ENCODE results near the gene SORBS2. TPM values are rescaled to one million over a fixed set of nuclear protein-coding genes. Genes with fewer than 3 reads are reported as not detected.

Gene SORBS2
- total and polyA plus RNA-seq, 2 donors (not counting 3 experiments of a cell fraction or from before 2014, with no cell fraction given) = 69.8 to 82.5 TPM

DNA sequence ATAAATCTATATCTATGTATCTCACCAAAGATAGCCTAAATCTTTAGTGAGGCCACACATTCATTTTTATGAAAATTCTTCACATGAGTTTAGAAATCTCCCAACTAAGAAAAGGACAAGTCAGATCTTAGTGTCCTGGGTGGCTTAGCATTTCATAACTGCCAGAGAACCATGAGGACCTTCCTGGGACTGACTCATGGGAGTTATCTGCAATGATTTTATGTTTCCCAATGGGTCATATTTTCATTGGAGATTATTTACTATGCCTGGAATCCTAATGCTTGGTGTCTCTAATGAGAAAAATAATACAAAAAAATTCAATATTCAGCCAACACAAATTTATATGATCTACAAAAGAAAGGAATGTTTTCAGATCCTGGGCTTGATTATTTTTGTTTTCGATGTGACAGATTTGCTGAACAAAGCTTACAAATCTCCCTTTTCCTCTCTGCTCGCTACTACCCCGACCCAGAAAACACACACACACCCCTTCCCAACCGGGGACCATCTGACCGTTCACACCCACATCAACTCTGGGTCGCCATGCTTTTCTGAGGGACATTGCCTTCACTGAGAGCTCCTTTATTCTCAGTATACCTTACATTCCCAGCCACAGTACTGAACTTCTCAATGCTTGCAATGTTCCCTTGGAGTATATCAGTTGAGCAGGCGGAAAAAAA is 40.1 kb downstream of the SORBS2 start:
- Histone ChIP-seq H3K9me1 (replicated peaks; ENCODE audit: control insufficient read depth, extremely low read depth, insufficient read depth, low read length) (no peaks in the 10 kb centered on the region), H3K79me2 (ENCODE audit: control insufficient read depth, insufficient read depth, low read length) (peaks cover 30% of the 10 kb centered on the region), H4K20me1 (replicated peaks; ENCODE audit: control insufficient read depth, extremely low read depth, insufficient read depth, low read length) (no peaks in the 10 kb centered on the region), H3K27me3 (ENCODE audit: control insufficient read depth in 2 of 2, insufficient read depth in 2 of 2, low read length in 2 of 2) (no peaks in the 10 kb centered on the region), H2AFZ (ENCODE audit: low read depth, low read length) (peak overlapping the region; percentile 69), H3K36me3 (ENCODE audit: control insufficient read depth in 2 of 2, extremely low read depth in 1 of 2, insufficient read depth in 2 of 2, low read length in 2 of 2) (no peaks in the 10 kb centered on the region), H3K9me3 (replicated peaks; ENCODE audit: control insufficient read depth, insufficient read depth, low read length) (no peaks in the 10 kb centered on the region), H3K4me3 (replicated peaks in 1 of 3; ENCODE audit: insufficient read depth in 1 of 3, low read depth in 1 of 3, low read length in 3 of 3) (peak overlapping the region in 1 of 3 experiments; percentile 88), H3K27ac (ENCODE audit: insufficient read depth, low read depth, low read length) (peak overlapping the region; percentile 91), H3K4me2 (ENCODE audit: insufficient read depth, low read length) (peak overlapping the region; percentile 93), H3K9ac (replicated peaks; ENCODE audit: extremely low read depth, insufficient read depth, low read length) (peak overlapping the region; percentile 94), H3K4me1 (ENCODE audit: control insufficient read depth, extremely low read depth, insufficient read depth, low read length) (peaks cover 32% of the 10 kb centered on the region)
- no TSS peak for BruUV-seq (replicated peaks)
- peak; percentile 16 for TF ChIP-seq JUN (IDR thresholded peaks at IDR 0.05; ENCODE audit: borderline replicate concordance, insufficient read depth, insufficient read length, low read depth)
- TF ChIP-seq EZH2 (IDR thresholded peaks at IDR 0.05; ENCODE audit: borderline replicate concordance, low read depth, low read length, severe bottlenecking) = no peak
- DNase-seq (ENCODE audit: low read depth, low spot score) (peak; percentile 54), FAIRE-seq (no peak)
- intact Hi-C loops (cut with micrococcal nuclease) = loop anchor here (1.0 to 2.0 kb wide), 3 partner anchors 11 to 63 kb away; no protein-coding TSS in a partner anchor
- ChIA-PET CTCF (interaction anchor here (1.0 to 5.5 kb wide), 6 partner anchors 10 to 266 kb away, joined by 3 to 67 read pairs (median 5); no protein-coding TSS in a partner anchor), POLR2A (no interaction called here)
- dilution Hi-C loops (cut with MboI; ENCODE audit: extremely low pct_ligation_motif_present, low sequenced_read_pairs) = no loop called here

DNA sequence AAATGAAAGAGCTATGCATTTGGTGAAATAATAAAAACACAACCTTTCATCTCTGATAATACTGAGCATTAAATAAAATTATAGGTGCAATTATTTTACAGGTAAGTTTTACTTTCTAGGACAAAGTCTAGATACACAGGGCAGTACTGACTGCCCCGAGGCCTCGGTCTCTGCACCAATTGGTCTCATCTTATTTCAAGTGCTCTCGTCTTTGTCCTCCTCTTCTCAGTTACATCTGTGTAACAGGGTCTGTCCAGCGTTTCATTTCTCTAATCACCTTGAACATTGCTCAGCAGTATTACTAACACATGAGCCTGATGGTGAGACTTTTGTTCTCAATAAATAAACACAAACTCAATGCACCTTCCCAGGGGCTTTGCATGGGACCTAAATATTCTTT is 44.5 kb downstream of the SORBS2 start:
- no peak overlapping the region for H2AFZ ChIP-seq (ENCODE audit: low read depth, low read length)
- peaks cover 32% of the 10 kb centered on the region for H3K4me1 ChIP-seq (ENCODE audit: control insufficient read depth, extremely low read depth, insufficient read depth, low read length)
- intact Hi-C loops (cut with micrococcal nuclease) (no loop called here), dilution Hi-C loops (cut with MboI; ENCODE audit: extremely low pct_ligation_motif_present, low sequenced_read_pairs) (no loop called here)
- BruUV-seq (replicated peaks) = no TSS peak
- ChIA-PET CTCF (interaction anchor here (0.8 to 1.2 kb wide), 2 partner anchors 12 to 25 kb away, joined by 3 read pairs; no protein-coding TSS in a partner anchor), POLR2A (no interaction called here)
- H3K4me3 ChIP-seq (replicated peaks in 1 of 3; ENCODE audit: insufficient read depth in 1 of 3, low read depth in 1 of 3, low read length in 3 of 3) = no peak overlapping the region
- H3K27me3 ChIP-seq (ENCODE audit: control insufficient read depth in 2 of 2, insufficient read depth in 2 of 2, low read length in 2 of 2) = no peaks in the 10 kb centered on the region
- no peaks in the 10 kb centered on the region for H4K20me1 ChIP-seq (replicated peaks; ENCODE audit: control insufficient read depth, extremely low read depth, insufficient read depth, low read length)
- no peaks in the 10 kb centered on the region for H3K36me3 ChIP-seq (ENCODE audit: control insufficient read depth in 2 of 2, extremely low read depth in 1 of 2, insufficient read depth in 2 of 2, low read length in 2 of 2)
- no peaks in the 10 kb centered on the region for H3K9me1 ChIP-seq (replicated peaks; ENCODE audit: control insufficient read depth, extremely low read depth, insufficient read depth, low read length)
- H3K79me2 ChIP-seq (ENCODE audit: control insufficient read depth, insufficient read depth, low read length) = peaks cover 19% of the 10 kb centered on the region
- H3K27ac ChIP-seq (ENCODE audit: insufficient read depth, low read depth, low read length) = no peak overlapping the region
- FAIRE-seq (no peak), DNase-seq (ENCODE audit: low read depth, low spot score) (no peak)
- H3K9ac ChIP-seq (replicated peaks; ENCODE audit: extremely low read depth, insufficient read depth, low read length) = no peak overlapping the region
- H3K9me3 ChIP-seq (replicated peaks; ENCODE audit: control insufficient read depth, insufficient read depth, low read length) = no peaks in the 10 kb centered on the region
- no peak overlapping the region for H3K4me2 ChIP-seq (ENCODE audit: insufficient read depth, low read length)
- TF ChIP-seq POLR2A (IDR thresholded peaks at IDR 0.05; ENCODE audit: low read depth, low read length) (no peak), GATA2 (IDR thresholded peaks at IDR 0.05; ENCODE audit: insufficient read depth, insufficient read length, low read depth, low read length) (no peak), FOS (IDR thresholded peaks at IDR 0.05; ENCODE audit: borderline replicate concordance, insufficient read depth, low read length) (no peak), POLR2AphosphoS5 (IDR thresholded peaks at IDR 0.05; ENCODE audit: insufficient read depth, low read depth, low read length) (no peak), EZH2 (IDR thresholded peaks at IDR 0.05; ENCODE audit: borderline replicate concordance, low read depth, low read length, severe bottlenecking) (no peak), MYC (IDR thresholded peaks at IDR 0.05; ENCODE audit: low read depth, low read length) (no peak), JUN (IDR thresholded peaks at IDR 0.05; ENCODE audit: borderline replicate concordance, insufficient read depth, insufficient read length, low read depth) (no peak)
- TF ChIP-seq, protein P1, sequence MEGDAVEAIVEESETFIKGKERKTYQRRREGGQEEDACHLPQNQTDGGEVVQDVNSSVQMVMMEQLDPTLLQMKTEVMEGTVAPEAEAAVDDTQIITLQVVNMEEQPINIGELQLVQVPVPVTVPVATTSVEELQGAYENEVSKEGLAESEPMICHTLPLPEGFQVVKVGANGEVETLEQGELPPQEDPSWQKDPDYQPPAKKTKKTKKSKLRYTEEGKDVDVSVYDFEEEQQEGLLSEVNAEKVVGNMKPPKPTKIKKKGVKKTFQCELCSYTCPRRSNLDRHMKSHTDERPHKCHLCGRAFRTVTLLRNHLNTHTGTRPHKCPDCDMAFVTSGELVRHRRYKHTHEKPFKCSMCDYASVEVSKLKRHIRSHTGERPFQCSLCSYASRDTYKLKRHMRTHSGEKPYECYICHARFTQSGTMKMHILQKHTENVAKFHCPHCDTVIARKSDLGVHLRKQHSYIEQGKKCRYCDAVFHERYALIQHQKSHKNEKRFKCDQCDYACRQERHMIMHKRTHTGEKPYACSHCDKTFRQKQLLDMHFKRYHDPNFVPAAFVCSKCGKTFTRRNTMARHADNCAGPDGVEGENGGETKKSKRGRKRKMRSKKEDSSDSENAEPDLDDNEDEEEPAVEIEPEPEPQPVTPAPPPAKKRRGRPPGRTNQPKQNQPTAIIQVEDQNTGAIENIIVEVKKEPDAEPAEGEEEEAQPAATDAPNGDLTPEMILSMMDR (IDR thresholded peaks at IDR 0.05; ENCODE audit: extremely low read depth in 1 of 2, insufficient read depth in 1 of 2, low read depth in 1 of 2, low read length in 2 of 2) = no peak
- TF ChIP-seq, protein P2, sequence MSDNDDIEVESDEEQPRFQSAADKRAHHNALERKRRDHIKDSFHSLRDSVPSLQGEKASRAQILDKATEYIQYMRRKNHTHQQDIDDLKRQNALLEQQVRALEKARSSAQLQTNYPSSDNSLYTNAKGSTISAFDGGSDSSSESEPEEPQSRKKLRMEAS (IDR thresholded peaks at IDR 0.05; ENCODE audit: insufficient read depth, insufficient read length) = no peak

All from endothelial cell of umbilical vein (primary cell).